Measurements from ENCODE around the gene FPGT. TPM values are rescaled to one million over a fixed set of nuclear protein-coding genes. Genes with fewer than 3 reads are reported as not detected.
"Not testable (repeated sequence)": the region's sequence is repeated elsewhere in the genome, so short reads cannot be mapped to it uniquely, and the experiment has no call there.

FPGT gene
- polyA plus RNA-seq (ENCODE audit: insufficient read length in 12 of 12) = 10 to 100 TPM in 11 of 12 donors, not detected in 1; 10.2 to 16.6 (median 12.7) TPM
- long read RNA-seq, donor 1, partial matches to known transcripts = 0 of 5 reads
- long read RNA-seq, donor 1, other reads (novel, unspliced or antisense) = 0 of 5 reads
- long read RNA-seq, donor 2, partial matches to known transcripts = 0 of 4 reads
- long read RNA-seq, donor 2, other reads (novel, unspliced or antisense) = 0 of 4 reads
- long read RNA-seq, donor 3, partial matches to known transcripts = 0 of 1 reads
- long read RNA-seq, donor 3, other reads (novel, unspliced or antisense) = 0 of 1 reads
- long read RNA-seq, donor 4, partial matches to known transcripts = 0 of 1 reads
- long read RNA-seq, donor 4, other reads (novel, unspliced or antisense) = 0 of 1 reads
- long read RNA-seq, donor 5, transcript FPGT-202 (4 exons, 3,254 nt) = major isoform, 9 of 10 reads
- long read RNA-seq, donor 5, partial matches to known transcripts = 0 of 10 reads
- long read RNA-seq, donor 5, other reads (novel, unspliced or antisense) = 0 of 10 reads
- long read RNA-seq, donor 6, partial matches to known transcripts = 0 of 4 reads
- long read RNA-seq, donor 6, other reads (novel, unspliced or antisense) = 0 of 4 reads
- long read RNA-seq, donor 7, partial matches to known transcripts = 0 of 1 reads
- long read RNA-seq, donor 7, other reads (novel, unspliced or antisense) = 0 of 1 reads
- long read RNA-seq, donor 8, partial matches to known transcripts = 0 of 2 reads
- long read RNA-seq, donor 8, other reads (novel, unspliced or antisense) = 0 of 2 reads
- long read RNA-seq, donor 9, partial matches to known transcripts = 0 of 4 reads
- long read RNA-seq, donor 9, other reads (novel, unspliced or antisense) = 0 of 4 reads
- long read RNA-seq, donor 10, partial matches to known transcripts = 0 of 4 reads
- long read RNA-seq, donor 10, other reads (novel, unspliced or antisense) = 0 of 4 reads
- long read RNA-seq, donor 11, transcript FPGT-202 (4 exons, 3,254 nt) = major isoform, 7 of 8 reads
- long read RNA-seq, donor 11, partial matches to known transcripts = 0 of 8 reads
- long read RNA-seq, donor 11, other reads (novel, unspliced or antisense) = 0 of 8 reads

DNA sequence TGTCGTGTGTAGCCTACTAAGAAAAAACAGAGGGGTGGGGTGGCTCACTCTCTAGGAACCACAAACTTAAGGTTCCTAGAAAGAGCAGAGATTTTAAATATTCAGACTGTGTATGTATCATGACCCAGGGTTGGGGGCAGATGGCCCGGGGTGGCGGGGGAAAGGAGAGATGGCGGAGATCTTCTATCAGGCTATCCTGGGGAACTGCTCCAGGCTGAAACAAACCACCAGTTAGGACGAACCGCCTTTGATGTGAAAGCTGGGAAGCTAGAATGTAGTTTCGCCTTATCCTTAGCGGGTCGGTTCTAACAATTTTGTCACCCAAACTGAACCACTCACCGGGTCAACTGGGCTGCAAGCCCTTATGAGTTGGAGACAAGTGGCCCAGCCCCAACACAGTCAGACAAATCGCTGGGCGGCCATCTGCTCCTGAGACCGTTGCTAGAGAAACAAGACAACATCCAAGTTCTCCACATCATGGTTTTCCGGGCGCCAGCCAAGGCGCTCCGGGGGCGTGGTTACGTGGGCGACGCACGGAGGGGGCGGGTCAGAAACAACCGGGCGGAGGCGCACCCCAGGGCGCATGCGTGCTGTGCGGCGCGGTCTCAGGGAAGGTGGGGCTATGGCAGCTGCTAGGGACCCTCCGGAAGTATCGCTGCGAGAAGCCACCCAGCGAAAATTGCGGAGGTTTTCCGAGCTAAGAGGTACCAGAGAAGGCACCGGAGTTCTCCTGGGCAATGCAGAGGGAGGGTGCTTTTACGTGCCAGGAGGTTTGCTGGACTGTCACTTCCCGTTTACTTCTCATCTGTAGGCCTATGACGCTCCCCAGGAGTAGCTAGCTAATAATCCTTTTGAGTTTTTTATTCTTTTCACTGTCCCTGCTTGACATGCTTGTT, at the start of gene FPGT, which contains the start of gene LRRIQ3:
Gene FPGT (plus strand): TSS at position 586 of the 896 bp plus-strand sequence. CDS start 37 bp downstream, at position 623.
Gene LRRIQ3 (minus strand): TSS at position 520 of the 896 bp plus-strand sequence. CDS start 14,492 bp downstream, outside the sequence.
- DNase-seq = peak; percentile 99

DNA sequence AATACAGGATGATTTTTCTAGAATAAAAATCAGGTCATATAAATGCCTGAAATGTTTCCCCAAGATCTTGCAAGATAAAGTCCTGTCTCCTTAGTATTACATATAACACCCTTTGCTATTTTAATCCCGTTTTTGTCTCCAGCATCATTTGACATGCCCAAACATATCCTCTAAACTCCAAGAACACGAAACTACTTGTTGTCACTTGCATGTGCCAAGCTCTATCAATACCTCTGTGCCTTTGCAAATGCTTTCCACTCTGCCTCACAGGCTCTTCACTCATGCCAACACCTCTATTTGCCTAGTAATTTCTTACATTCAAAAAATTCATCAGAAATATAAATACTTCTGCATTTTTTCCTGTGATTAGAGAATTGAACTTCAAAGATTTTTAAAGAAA, 38.0 kb upstream of the FPGT start:
- no peak for DNase-seq

DNA sequence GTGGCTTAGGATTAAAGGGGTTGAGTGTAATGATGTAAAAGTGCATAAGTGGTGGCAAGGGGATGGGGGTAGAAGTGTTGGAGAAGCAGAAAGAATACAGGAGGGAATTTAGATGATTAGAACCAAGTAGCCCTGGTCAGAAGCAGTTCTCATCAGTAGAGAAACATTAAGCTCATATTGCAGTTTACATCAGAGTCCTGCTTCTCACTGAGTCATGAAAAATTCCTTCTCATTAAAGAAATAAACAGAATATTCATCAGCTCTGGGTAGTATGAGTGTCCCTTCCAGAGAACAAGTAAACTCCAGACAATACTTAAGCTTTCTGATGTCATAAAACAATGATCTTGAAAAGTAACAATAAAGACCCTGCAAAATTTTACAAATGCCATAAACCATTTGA, 36.5 kb upstream of the FPGT start:
- DNase-seq = no peak

DNA sequence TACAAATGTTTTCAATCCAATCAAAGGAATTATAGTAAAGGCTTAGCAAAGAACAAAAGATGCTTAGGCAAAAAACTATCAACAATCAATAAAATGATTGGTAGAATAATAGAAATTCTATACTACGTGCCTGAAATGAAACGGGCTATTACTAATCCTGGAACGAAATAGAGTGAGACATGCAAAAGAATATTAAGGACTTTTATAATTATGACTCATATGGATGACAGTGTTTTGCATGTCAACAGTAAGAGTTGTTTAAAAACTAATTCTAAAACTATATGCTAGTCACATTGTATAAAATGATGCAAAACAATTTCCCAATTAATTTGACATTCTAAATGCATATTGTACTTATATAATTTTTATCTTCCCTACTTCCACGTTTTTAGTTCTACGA, 35.7 kb upstream of the FPGT start:
- no peak for DNase-seq

DNA sequence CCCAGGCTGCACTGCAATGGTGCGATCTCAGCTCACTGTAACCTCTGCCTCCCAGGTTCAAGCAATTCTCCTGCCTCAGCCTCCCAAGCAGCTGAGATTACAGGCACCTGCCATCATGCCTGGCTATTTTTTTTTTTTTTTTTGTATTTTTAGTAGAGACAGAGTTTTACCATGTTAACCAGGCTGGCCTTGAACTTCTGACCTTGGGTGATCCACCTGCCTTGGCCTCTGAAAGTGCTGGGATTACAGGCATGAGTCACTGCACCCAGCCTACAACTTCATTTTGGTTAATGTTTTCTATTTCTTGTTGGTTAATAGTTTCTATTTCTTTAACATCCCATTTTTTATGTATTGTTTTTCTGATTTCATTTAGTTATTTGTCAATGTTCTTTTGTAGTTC, 23.6 kb upstream of the FPGT start:
- not testable (repeated sequence) for DNase-seq

DNA sequence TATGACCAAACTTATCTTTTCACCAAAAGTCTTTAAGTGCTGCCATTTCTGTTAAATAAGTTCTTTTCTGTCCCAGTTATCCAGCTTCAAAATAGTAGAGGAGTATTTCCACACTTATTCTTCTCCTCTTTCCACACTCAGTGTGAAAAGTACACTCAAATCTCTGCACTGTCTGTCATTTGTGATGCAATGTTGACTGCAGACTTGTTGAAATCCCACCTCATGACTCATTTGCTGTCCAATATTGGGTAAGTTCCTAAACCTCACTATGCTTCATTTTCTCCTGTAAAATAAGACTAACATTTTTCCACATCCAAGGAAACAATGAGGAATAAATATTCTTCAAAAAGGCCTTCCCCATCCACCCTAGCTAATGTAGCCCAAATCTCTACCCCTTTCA, 17.6 kb upstream of the FPGT start:
- no peak for DNase-seq

DNA sequence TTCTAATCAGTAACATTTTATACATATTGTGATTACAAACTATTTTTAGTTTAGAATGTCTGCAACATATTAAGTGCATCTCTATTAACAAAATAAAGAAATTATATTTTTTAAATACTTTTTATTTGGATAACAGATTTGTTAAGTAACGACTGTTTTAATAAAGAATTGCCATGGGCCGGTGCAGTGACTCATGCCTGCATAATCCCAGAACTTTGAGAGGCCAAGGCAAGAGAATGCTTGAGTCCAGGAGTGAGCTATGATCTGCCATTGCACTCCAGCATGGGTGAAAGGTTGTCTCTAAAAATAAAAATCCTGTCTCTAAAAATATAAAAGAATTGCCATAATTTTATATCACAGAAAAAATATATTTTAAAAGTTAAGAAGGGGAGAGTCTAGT, 4.1 kb upstream of the FPGT start:
- no peak for DNase-seq

DNA sequence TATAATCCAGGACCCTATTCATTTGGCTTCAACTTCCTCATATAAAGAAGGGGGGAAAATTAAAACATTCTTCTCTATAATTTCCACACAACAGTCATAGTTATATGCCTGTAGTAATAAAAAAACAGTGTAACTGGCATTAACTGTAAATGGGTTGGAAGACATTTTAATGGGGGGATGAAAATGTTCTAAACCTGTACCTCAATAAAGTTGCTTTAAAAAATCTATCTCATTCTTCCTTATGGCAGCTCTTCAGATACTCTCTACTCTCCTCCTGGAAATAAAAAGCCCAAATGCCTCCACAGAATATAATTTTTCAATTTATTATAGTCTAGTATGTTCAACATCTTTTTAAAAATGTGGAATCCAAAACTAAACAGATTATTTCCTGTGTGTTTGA, 2.7 kb upstream of the FPGT start:
- DNase-seq = no peak

DNA sequence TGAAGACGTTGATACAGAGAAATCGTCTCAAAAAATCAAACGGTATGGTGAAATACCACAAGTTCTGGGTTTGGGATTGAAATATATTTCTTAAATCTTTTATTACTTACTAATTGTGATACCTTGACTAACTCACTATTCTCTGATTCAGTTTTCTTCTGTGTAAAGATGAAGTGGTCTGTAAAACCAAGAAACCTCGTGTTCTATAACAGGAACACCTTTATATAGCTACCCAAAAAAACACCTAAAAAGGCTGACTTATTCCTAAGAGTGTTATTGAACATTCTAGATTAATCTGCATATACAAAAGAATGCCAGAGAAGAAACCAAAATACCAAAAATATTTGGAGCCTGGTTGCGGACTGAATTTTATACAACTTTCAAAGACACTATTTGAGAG, 787 bp upstream of the FPGT start:
- DNase-seq = no peak

DNA sequence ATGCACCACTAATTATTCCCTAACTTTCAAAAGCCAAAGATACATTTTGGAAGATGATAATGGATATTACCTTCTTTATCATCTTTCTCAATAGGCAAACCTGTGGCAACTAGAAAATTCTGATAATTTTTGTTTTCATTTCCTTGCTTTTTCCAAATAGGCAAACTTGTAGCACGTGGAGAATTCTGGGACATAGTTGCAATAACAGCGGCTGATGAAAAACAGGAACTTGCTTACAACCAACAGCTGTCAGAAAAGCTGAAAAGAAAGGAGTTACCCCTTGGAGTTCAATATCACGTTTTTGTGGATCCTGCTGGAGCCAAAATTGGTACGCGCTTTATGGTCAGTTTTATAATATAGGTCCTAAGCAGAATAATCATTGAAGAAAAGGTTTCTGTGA, 1.5 kb downstream of the FPGT start:
- DNase-seq = no peak

DNA sequence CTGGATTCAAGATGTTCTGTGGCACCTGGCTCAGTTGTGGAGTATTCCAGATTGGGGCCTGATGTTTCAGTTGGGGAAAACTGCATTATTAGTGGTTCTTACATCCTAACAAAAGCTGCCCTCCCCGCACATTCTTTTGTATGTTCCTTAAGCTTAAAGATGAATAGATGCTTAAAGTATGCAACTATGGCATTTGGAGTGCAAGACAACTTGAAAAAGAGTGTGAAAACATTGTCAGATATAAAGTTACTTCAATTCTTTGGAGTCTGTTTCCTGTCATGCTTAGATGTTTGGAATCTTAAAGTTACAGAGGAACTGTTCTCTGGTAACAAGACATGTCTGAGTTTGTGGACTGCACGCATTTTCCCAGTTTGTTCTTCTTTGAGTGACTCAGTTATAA, 7.2 kb downstream of the FPGT start:
- no peak for DNase-seq

DNA sequence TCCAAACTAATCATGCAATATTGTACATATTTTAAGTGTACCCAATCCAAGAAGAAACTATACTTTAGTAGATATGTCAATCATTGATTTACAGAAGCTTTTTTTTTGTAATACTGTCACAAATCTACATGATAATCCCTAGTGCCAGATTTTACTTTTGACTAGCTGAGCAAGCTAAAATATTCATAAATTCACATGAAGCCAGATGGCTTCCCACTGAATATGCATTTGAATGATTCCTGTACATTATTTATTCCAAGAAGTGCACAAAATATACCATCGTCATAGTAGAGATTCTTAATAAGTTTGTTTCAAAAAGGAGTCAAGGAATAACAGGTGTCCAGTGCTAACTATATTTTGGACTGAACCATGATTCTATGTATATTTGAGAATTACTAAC, 17.2 kb downstream of the FPGT start:
- no peak for DNase-seq

DNA sequence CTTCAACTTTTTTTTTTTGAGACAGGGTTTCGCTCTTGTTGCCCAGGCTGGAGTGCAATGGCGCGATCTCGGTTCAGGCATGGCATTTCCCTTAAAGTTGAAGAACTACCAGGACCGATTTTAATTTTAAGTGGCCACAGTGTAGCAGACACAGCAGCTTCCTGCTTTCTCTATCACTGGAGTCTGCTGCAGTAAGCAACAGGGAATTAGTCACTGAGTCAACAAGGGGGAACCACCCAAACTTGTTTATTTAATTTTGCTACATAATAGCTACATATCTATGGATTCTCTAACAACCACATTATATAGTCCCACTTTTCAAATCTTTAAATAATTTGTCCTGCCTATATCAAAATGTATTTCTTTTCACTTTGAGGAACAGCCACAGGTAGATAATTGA, 24.7 kb downstream of the FPGT start:
- DNase-seq = no peak

DNA sequence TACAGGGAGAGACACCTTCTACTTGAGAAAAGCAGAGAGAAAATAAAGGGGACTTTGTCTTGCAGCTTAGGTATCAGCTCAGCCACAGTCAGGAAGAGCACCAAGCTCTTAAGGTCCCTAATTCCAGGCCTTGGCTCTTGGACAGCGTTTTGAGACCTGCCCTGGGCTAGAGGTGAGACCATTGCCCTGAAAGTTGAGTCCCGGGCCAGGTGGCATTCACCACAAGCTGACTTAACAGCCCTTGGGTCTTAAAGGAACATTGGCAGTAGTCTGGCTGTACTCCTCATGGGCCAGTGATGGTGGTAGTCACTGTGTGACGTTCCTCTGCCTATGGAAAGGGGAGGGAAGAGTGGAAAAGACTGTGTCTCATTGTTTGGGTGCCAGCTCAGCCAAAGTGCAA, 25.4 kb downstream of the FPGT start:
- no peak for DNase-seq

DNA sequence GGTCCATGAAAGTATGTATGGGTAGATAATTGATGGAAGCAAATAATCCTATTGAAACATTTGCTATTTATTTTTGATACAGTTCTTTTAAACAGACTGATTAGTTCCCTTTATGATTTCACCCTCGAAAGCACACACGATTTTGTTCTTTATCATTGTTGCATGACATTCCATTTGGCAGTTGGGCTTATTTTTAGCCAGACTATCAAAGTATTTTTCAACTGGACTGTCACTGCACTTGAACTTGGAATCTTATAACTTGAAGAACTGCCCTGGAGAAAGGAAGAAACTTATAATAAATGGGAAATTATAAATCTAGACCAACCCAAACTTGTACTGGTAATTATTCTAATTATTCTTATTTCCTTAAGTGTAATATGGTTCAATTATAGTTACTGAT, 37.1 kb downstream of the FPGT start, which contains the start of gene TNNI3K:
Gene TNNI3K (plus strand): TSS at position 235 of the 400 bp plus-strand sequence. CDS start 65 bp downstream, at position 300.
- no peak for DNase-seq

DNA sequence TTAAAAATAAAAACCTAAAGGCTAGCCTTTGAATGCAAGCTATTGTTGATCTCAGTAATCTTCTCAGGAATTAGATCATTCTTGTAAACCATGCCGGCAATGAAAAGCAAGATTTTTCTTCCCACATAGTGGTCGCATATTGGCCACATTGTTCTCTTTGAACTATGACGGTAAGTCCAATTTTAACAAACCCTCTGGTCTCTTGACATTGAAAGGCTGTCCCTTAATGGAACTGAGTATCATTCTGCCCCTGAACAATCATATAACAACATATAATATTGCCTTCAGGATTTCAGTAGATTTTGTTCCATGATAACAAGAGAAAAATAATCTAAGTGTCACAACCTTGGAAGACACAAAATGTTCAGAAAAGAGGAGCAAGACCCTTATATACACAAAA, 38.4 kb downstream of the FPGT start:
- DNase-seq = no peak

DNA sequence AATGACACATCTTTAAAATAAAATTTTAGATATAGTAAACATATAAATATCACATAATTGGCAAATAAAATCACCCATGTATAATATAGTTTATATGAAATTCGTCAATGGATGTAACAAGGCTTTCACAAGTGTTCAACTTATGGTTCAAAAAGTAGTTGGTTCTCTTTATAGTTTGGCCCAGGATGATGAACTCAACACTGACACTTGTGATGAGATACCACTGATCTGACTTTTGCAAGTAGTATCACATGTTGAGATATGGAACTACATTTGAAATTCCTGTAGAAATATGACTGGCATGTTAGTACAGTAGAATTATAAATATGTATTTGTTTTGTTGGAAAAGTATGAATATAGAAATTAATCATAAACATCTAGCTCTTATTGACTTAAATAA, 39.0 kb downstream of the FPGT start:
- no peak for DNase-seq

DNA sequence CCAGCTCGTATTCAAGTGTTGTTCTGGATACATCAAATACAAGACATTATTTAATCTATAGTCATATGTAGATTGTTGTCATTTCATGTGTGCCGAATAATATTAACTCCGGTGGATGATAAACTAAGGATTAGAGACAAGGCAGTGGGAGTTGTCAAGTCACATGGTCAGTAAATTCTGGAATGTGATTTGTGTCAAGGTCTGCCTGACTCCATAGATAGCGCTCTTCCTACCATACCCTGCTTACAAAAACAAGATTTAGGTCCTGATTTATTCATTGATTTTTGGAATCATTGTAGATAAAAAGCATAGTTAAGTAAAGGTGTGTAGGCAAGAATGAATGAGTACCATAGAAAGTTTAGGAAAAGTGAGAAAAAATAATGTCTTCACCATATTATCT, 39.7 kb downstream of the FPGT start:
- no peak for DNase-seq

DNA sequence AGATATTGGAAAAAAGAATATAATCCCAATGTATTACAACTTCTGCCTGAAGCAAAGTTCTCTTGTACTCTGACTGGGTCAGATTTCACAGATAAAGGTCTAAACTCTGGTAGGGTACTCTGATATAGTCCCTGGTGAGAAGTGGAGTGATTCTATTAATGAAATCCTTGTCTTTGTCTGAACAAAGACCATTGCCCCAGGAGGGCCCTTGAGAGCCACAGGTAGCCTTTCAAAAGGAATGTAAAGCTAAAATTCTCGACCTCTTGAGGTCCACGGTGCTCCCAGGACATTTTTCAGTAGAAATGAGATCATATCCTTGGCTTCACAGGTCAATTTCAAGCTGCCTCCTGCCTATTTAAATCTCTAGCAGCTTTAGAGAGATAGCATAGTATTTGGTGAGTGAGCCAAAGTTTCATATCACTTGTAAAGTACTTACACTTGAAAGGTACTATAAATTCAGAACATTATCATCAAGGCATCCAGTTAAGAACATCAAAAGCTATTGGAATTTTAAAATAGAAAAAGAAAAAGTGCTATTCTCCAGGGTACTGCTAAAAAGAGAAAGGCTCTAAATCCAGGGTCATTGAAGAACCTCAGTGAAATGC, 47.2 kb downstream of the FPGT start:
- DNase-seq = no peak

DNA sequence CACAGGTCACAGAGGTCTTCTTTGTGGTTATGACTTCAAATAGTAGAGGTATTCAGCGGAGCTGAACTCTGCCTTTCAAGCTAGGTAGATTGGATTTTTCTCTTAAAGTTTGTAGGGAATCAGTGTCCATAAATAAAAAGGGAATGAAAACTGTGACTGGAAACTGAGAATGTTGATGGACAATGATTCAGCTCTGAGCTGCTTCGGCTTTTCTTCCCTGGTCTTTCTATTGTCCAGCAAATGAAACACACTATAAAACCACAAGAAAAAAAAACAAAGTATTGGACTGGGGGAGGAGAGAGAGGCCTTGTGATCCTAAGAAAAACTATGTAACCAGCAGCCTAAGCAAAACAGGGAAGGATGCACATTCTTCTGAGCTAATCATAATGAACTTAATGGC, 48.3 kb downstream of the FPGT start:
- DNase-seq = no peak

Data from muscle of arm (tissue), 14 donors.